GM19351 (cell line): ENCODE results near the gene PREX1.

Source experiments
- ATAC-seq: cut with Tn5 transposase; IDR thresholded peaks from one replicate; pipeline ENCODE4 v1.9.1; 2021; ENCODE audit warnings: mild to moderate bottlenecking, moderate library complexity; ENCODE audit not compliant: unreplicated experiment

Gene PREX1

GRCh38 chr20:48685300-48685699 is 142.5 kb downstream of the PREX1 start:
- ATAC-seq, result no peak

- no peak for ATAC-seq
These were observed 143.2 kb downstream of the PREX1 start for GRCh38 chr20:48684501-48685041.

GRCh38 chr20:48683467-48684175 is 144.2 kb downstream of the PREX1 start:
- no peak for ATAC-seq

GRCh38 chr20:48682529-48683363 is 145.1 kb downstream of the PREX1 start:
- no peak for ATAC-seq

GRCh38 chr20:48681873-48682426 is 145.8 kb downstream of the PREX1 start:
- ATAC-seq, result no peak

- ATAC-seq, result no peak
These were observed 146.5 kb downstream of the PREX1 start for GRCh38 chr20:48681201-48681872.

- no peak for ATAC-seq
These were observed 147.1 kb downstream of the PREX1 start for GRCh38 chr20:48680650-48681049.

- ATAC-seq, result no peak
These were observed 148.2 kb downstream of the PREX1 start for GRCh38 chr20:48679599-48679998.

GRCh38 chr20:48679011-48679410 is 148.8 kb downstream of the PREX1 start:
- no peak for ATAC-seq

GRCh38 chr20:48678421-48678820 is 149.4 kb downstream of the PREX1 start:
- ATAC-seq, result no peak

GRCh38 chr20:48676795-48677460 is 150.9 kb downstream of the PREX1 start:
- no peak for ATAC-seq

- no peak for ATAC-seq
These were observed 151.7 kb downstream of the PREX1 start for GRCh38 chr20:48676125-48676524.

GRCh38 chr20:48674461-48674860 is 153.3 kb downstream of the PREX1 start:
- no peak for ATAC-seq

GRCh38 chr20:48673507-48673906 is 154.3 kb downstream of the PREX1 start:
- no peak for ATAC-seq

GRCh38 chr20:48672324-48672723 is 155.5 kb downstream of the PREX1 start:
- no peak for ATAC-seq

- ATAC-seq, result no peak
These were observed 156.7 kb downstream of the PREX1 start for GRCh38 chr20:48671141-48671540.

- no peak for ATAC-seq
These were observed 157.7 kb downstream of the PREX1 start for GRCh38 chr20:48669946-48670605.

- no peak for ATAC-seq
These were observed 159.3 kb downstream of the PREX1 start for GRCh38 chr20:48668451-48668946.

- ATAC-seq, result no peak
These were observed 159.8 kb downstream of the PREX1 start for GRCh38 chr20:48667889-48668413.

- ATAC-seq, result no peak
These were observed 160.3 kb downstream of the PREX1 start for GRCh38 chr20:48667481-48667880.
